ENCODE measurements around the gene CDKAL1. TPM values are rescaled to one million over a fixed set of nuclear protein-coding genes. Genes with fewer than 3 reads are reported as not detected.

The CDKAL1 gene
- total and polyA plus RNA-seq, 2 of the 13 experiments (the other 11 are each of a cell fraction or from before 2014, with no cell fraction given), result 9.5 to 27.7 TPM

GRCh38 chr6:21103626-21104224, 569.5 kb downstream of the CDKAL1 start (continued):
- TF ChIP-seq, protein P1, sequence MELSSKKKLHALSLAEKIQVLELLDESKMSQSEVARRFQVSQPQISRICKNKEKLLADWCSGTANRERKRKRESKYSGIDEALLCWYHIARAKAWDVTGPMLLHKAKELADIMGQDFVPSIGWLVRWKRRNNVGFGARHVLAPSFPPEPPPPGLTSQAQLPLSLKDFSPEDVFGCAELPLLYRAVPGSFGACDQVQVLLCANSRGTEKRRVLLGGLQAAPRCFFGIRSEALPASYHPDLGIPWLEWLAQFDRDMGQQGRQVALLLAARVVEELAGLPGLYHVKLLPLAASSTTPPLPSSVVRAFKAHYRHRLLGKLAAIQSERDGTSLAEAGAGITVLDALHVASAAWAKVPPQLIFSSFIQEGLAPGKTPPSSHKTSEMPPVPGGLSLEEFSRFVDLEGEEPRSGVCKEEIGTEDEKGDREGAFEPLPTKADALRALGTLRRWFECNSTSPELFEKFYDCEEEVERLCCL (CRISPR knock-in tag; IDR thresholded peaks at IDR 0.05; ENCODE audit: borderline replicate concordance), result no peak
- TF ChIP-seq ZNF30 (CRISPR knock-in tag; IDR thresholded peaks at IDR 0.05) (no peak), ZNF12 (CRISPR knock-in tag; IDR thresholded peaks at IDR 0.05) (peak; percentile 71; the same call in 1 of the 2 replicates), TARDBP (CRISPR knock-in tag; IDR thresholded peaks at IDR 0.05) (peak; percentile 59; the same call in 1 of the 2 replicates), ZNF17 (CRISPR knock-in tag; IDR thresholded peaks at IDR 0.05) (no peak), ATF3 (CRISPR knock-in tag; IDR thresholded peaks at IDR 0.05) (peak; percentile 49; the same call in 1 of the 2 replicates), RXRB (CRISPR knock-in tag; IDR thresholded peaks at IDR 0.05; ENCODE audit: borderline replicate concordance) (0 out of 2 replicates have a peak, but pooled peaks have one; percentile 28), ZNF510 (CRISPR knock-in tag; IDR thresholded peaks at IDR 0.05; ENCODE audit: low read depth) (0 out of 2 replicates have a peak, but pooled peaks have one; percentile 57), RORA (CRISPR knock-in tag; IDR thresholded peaks at IDR 0.05) (no peak), SAP130 (CRISPR knock-in tag; IDR thresholded peaks at IDR 0.05; ENCODE audit: low read depth) (peak; percentile 36), HDAC6 (IDR thresholded peaks at IDR 0.05; ENCODE audit: low read depth, low read length) (no peak), KDM1A (CRISPR knock-in tag; IDR thresholded peaks at IDR 0.05) (peak; percentile 69; the same call in 1 of the 2 replicates), ZFY (CRISPR knock-in tag; IDR thresholded peaks at IDR 0.05) (no peak), NR2C2 (CRISPR knock-in tag; IDR thresholded peaks at IDR 0.05; ENCODE audit: borderline replicate concordance) (peak; percentile 41; the same call in 1 of the 2 replicates), ZBTB3 (CRISPR knock-in tag; IDR thresholded peaks at IDR 0.05; ENCODE audit: borderline replicate concordance, low read depth) (no peak), ZSCAN29 (CRISPR knock-in tag; conservative IDR thresholded peaks at IDR 0.05) (no peak), POGK (CRISPR knock-in tag; conservative IDR thresholded peaks at IDR 0.05) (0 out of 2 replicates have a peak, but pooled peaks have one; percentile 42), CBFB (CRISPR knock-in tag; IDR thresholded peaks at IDR 0.05) (0 out of 2 replicates have a peak, but pooled peaks have one; percentile 19), FOXJ3 (CRISPR knock-in tag; IDR thresholded peaks at IDR 0.05; ENCODE audit: borderline replicate concordance) (peak; percentile 71; the same call in 1 of the 2 replicates)
- TF ChIP-seq, protein P2, sequence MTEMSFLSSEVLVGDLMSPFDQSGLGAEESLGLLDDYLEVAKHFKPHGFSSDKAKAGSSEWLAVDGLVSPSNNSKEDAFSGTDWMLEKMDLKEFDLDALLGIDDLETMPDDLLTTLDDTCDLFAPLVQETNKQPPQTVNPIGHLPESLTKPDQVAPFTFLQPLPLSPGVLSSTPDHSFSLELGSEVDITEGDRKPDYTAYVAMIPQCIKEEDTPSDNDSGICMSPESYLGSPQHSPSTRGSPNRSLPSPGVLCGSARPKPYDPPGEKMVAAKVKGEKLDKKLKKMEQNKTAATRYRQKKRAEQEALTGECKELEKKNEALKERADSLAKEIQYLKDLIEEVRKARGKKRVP (CRISPR knock-in tag; IDR thresholded peaks at IDR 0.05), result peak; percentile 15 to 93; a peak in 2 of 4 replicates
